ENCODE measurements around the gene SDK1. TPM values are rescaled to one million over a fixed set of nuclear protein-coding genes. Genes with fewer than 3 reads are reported as not detected.

SDK1 gene
- total and polyA plus RNA-seq, 4 donors, result 0.12 to 0.47 (median 0.36) TPM

GRCh38 chr7:4119848-4120247 is 818.8 kb downstream of the SDK1 start:
- no peak for TF ChIP-seq CTCF (IDR thresholded peaks at IDR 0.05; ENCODE audit: low read depth, low read length, missing input control)
- TF ChIP-seq JUND (IDR thresholded peaks at IDR 0.05), result no peak
- no peak for TF ChIP-seq TAF1 (conservative IDR thresholded peaks at IDR 0.05)
- TF ChIP-seq RAD21 (IDR thresholded peaks at IDR 0.05), result no peak
- no peak for TF ChIP-seq HNF4A (conservative IDR thresholded peaks at IDR 0.05)
- TF ChIP-seq MAX (IDR thresholded peaks at IDR 0.05), result no peak
- no peak for TF ChIP-seq EGR1 (IDR thresholded peaks at IDR 0.05; ENCODE audit: low read depth in 2 of 2)
- no peak for TF ChIP-seq YY1 (IDR thresholded peaks at IDR 0.05)
- TF ChIP-seq, protein P1, sequence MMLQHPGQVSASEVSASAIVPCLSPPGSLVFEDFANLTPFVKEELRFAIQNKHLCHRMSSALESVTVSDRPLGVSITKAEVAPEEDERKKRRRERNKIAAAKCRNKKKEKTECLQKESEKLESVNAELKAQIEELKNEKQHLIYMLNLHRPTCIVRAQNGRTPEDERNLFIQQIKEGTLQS (IDR thresholded peaks at IDR 0.05), result no peak
- no peak for TF ChIP-seq HNF4G (IDR thresholded peaks at IDR 0.05)
- no peak for TF ChIP-seq NR2F2 (IDR thresholded peaks at IDR 0.05)
- no peak for TF ChIP-seq GABPA (IDR thresholded peaks at IDR 0.05 in 1 of 2, conservative IDR thresholded peaks at IDR 0.05 in 1 of 2)
- no peak for TF ChIP-seq SP1 (IDR thresholded peaks at IDR 0.05)
- TF ChIP-seq RXRA (IDR thresholded peaks at IDR 0.05), result no peak
- TF ChIP-seq FOXA2 (IDR thresholded peaks at IDR 0.05), result no peak
- TF ChIP-seq, protein P2, sequence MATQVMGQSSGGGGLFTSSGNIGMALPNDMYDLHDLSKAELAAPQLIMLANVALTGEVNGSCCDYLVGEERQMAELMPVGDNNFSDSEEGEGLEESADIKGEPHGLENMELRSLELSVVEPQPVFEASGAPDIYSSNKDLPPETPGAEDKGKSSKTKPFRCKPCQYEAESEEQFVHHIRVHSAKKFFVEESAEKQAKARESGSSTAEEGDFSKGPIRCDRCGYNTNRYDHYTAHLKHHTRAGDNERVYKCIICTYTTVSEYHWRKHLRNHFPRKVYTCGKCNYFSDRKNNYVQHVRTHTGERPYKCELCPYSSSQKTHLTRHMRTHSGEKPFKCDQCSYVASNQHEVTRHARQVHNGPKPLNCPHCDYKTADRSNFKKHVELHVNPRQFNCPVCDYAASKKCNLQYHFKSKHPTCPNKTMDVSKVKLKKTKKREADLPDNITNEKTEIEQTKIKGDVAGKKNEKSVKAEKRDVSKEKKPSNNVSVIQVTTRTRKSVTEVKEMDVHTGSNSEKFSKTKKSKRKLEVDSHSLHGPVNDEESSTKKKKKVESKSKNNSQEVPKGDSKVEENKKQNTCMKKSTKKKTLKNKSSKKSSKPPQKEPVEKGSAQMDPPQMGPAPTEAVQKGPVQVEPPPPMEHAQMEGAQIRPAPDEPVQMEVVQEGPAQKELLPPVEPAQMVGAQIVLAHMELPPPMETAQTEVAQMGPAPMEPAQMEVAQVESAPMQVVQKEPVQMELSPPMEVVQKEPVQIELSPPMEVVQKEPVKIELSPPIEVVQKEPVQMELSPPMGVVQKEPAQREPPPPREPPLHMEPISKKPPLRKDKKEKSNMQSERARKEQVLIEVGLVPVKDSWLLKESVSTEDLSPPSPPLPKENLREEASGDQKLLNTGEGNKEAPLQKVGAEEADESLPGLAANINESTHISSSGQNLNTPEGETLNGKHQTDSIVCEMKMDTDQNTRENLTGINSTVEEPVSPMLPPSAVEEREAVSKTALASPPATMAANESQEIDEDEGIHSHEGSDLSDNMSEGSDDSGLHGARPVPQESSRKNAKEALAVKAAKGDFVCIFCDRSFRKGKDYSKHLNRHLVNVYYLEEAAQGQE (IDR thresholded peaks at IDR 0.05), result no peak
- no peak for DNase-seq (ENCODE audit: low spot score)
- 92% methylated on average over 3 of the region's 3 CpGs for WGBS
- Histone ChIP-seq H3K9me3 (ENCODE audit: control insufficient read depth in 4 of 4, low read length in 3 of 4) (peaks cover 0 to 5% (median 0%) of the 10 kb centered on the region in 4 donors), H3K4me1 (ENCODE audit: control insufficient read depth in 4 of 4, insufficient read depth in 4 of 4, low read length in 3 of 4) (no peaks in the 10 kb centered on the region), H3K27ac (ENCODE audit: low read depth in 1 of 2, low read length in 2 of 2) (no peak overlapping the region), H3K36me3 (ENCODE audit: control insufficient read depth in 4 of 4, insufficient read depth in 3 of 4, low read depth in 1 of 4, low read length in 3 of 4) (no peaks in the 10 kb centered on the region), H3K27me3 (ENCODE audit: control insufficient read depth in 4 of 4, insufficient read depth in 4 of 4, low read length in 3 of 4) (no peaks in the 10 kb centered on the region), H3K9ac (ENCODE audit: low read depth in 1 of 2, low read length in 2 of 2) (no peak overlapping the region), H3K4me3 (ENCODE audit: low read depth in 1 of 3, low read length in 3 of 3) (no peak overlapping the region)

- Histone ChIP-seq H3K4me1 (ENCODE audit: control insufficient read depth in 4 of 4, insufficient read depth in 4 of 4, low read length in 3 of 4) (no peaks in the 10 kb centered on the region), H3K9me3 (ENCODE audit: control insufficient read depth in 4 of 4, low read length in 3 of 4) (peaks cover 0 to 5% (median 0%) of the 10 kb centered on the region in 4 donors), H3K27ac (ENCODE audit: low read depth in 1 of 2, low read length in 2 of 2) (no peak overlapping the region), H3K9ac (ENCODE audit: low read depth in 1 of 2, low read length in 2 of 2) (no peak overlapping the region), H3K4me3 (ENCODE audit: low read depth in 1 of 3, low read length in 3 of 3) (no peak overlapping the region), H3K27me3 (ENCODE audit: control insufficient read depth in 4 of 4, insufficient read depth in 4 of 4, low read length in 3 of 4) (no peaks in the 10 kb centered on the region), H3K36me3 (ENCODE audit: control insufficient read depth in 4 of 4, insufficient read depth in 3 of 4, low read depth in 1 of 4, low read length in 3 of 4) (no peaks in the 10 kb centered on the region)
- DNase-seq (ENCODE audit: low spot score), result no peak
- TF ChIP-seq, protein P2 (IDR thresholded peaks at IDR 0.05), result no peak
- no peak for TF ChIP-seq CTCF (IDR thresholded peaks at IDR 0.05; ENCODE audit: low read depth, low read length, missing input control)
- TF ChIP-seq, protein P3, sequence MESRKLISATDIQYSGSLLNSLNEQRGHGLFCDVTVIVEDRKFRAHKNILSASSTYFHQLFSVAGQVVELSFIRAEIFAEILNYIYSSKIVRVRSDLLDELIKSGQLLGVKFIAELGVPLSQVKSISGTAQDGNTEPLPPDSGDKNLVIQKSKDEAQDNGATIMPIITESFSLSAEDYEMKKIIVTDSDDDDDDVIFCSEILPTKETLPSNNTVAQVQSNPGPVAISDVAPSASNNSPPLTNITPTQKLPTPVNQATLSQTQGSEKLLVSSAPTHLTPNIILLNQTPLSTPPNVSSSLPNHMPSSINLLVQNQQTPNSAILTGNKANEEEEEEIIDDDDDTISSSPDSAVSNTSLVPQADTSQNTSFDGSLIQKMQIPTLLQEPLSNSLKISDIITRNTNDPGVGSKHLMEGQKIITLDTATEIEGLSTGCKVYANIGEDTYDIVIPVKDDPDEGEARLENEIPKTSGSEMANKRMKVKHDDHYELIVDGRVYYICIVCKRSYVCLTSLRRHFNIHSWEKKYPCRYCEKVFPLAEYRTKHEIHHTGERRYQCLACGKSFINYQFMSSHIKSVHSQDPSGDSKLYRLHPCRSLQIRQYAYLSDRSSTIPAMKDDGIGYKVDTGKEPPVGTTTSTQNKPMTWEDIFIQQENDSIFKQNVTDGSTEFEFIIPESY (IDR thresholded peaks at IDR 0.05), result no peak
- 85% methylated on average over 2 of the region's 2 CpGs for WGBS
Observed at GRCh38 chr7:4123346-4123745, 822.3 kb downstream of the SDK1 start.

Data from liver (tissue), 9 donors.